DMS114 treated with DMSO at 0.1 percent for 48 hours (cell line): ENCODE results near the gene TAF4.
"Not testable (repeated sequence)": the region's sequence is repeated elsewhere in the genome, so short reads cannot be mapped to it uniquely, and the experiment has no call there.

Experiments
- DNase-seq: peaks from one replicate; lab custom pipeline; 2025; ENCODE audit not compliant: unreplicated experiment; lab: John Stamatoyannopoulos, UW

Gene TAF4

DNA sequence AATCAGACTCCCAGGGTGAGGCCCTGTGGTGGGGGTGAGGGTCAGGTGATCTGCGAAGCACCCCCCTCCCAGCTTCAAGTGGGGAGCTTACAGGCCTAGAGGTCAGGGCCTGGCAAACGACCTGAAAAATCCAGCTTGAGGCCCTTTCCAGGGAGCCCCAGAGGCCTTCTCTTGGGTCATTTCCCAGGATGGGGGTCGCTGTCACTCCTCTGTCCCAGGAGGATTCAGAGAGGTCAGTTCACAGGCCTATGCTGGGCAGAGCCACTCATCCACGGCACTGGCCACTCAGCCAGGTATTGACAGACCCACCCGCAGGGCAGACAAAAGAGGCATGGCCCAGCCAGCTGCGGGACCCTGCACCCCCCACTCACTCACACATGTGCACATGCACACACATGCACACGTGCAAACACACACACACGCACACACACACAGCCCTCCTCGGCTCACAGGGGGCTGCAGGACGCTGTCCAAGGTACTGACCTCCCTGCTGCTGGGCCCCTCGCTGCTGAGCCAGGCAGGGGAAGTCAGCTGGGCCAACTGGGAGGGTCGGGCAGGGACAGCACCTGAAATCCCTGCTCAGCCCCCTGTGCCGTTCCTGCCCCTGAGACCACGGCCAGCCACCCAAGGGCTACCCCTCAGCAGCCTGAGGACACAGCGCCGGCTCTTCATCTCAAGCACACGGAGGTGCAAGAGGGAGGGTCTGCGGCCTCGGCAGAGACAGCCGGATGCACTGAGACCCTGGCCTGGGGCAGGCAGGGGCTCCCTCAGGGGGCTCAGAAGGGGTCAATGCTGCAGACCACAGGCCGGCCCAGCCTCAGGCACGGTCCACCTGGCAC lies 113.8 kb downstream of the TAF4 start:
- DNase-seq = no peak

DNA sequence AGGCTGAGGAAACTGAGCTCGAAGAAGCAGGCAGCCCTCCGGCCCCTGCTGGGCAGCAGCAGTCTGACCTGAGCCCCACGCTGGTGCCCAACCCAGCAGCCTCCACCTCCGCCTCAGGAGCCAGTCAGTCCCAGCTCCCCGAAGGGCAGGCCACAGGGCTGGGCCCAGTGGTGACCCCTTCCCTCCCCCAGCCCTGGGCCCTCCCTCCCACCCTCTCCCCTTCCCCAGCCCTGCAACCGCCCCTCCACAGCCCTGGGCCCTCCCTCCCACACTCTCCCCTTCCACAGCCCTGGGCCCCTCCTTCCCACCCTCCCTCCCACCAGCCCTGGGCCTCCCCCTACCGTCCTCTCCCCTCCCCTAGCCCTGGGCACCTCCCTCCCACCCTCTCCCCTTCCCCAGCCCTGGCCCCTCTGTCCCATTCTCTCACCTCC lies 115.0 kb downstream of the TAF4 start:
- no peak for DNase-seq

GRCh38 chr20:61949714-61950640 lies 115.7 kb downstream of the TAF4 start:
- DNase-seq = no peak

GRCh38 chr20:61949363-61949713 lies 116.3 kb downstream of the TAF4 start:
- no peak for DNase-seq

GRCh38 chr20:61948586-61949362 lies 116.9 kb downstream of the TAF4 start:
- DNase-seq = no peak

- not testable (repeated sequence) for DNase-seq
Observed at GRCh38 chr20:61948056-61948455, 117.6 kb downstream of the TAF4 start.

DNA sequence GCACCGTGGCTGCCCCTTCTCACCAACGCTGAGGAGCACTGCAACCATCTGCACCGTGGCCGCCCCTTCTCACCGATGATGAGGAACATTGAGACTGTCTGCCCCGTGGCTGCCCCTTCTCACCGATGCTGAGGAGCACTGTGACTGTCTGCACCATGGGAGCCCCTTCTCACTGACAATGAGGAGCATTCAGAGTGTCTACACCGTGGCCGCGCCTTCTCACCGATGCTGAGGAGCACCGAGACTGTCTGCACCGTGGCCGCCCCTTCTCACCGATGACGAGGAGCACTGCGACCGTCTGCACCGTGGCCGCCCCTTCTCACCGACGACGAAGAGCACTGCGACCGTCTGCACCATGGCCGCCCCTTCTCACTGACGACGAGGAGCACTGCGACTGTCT lies 120.2 kb downstream of the TAF4 start:
- not testable (repeated sequence) for DNase-seq

DNA sequence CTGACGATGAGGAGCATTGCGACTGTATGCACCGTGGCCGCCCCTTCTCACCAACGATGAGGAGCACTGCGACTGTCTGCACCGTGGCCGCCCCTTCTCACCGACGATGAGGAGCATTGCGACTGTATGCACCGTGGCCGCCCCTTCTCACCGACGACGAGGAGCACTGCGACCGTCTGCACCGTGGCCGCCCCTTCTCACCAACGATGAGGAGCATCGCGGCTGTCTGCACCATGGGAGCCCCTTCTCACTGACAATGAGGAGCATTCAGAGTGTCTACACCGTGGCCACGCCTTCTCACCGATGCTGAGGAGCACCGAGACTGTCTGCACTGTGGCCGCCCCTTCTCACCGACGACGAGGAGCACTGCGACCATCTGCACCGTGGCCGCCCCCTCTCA lies 120.7 kb downstream of the TAF4 start:
- DNase-seq = not testable (repeated sequence)

GRCh38 chr20:61942526-61942925 lies 123.2 kb downstream of the TAF4 start:
- no peak for DNase-seq

DNA sequence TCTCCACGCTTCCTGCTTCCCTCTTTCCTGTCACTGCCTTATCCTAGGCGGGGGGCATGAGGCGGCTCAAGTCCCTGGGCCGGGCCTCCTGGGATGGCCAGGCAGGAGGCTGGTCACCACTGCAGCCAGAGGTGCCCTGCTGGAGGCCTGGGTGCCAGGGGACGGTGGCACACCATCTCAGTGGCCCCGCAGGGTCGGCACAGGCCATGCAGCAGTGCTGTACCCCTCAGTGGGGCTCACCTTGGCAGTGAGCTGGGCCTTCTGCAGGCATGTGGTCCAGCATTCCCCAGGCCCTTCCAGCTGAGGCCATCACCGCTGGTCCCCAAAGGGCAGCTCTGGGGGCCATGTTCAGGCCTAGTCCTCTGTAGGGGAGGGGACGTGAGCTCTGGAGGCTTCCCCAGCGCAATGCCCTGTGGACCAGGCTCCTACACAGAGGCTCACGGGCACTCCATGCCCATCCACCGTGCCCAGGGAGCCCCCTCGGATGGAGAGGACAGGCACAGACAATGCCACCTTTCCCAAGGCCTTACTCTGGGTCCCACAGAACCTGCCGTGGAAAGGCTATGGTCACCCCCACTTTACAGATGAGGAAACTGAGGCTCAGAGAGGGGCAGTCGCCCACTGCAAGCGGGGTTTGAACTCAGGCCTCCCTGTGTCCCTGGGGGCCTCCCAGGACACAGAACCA lies 123.8 kb downstream of the TAF4 start:
- DNase-seq = no peak

DNA sequence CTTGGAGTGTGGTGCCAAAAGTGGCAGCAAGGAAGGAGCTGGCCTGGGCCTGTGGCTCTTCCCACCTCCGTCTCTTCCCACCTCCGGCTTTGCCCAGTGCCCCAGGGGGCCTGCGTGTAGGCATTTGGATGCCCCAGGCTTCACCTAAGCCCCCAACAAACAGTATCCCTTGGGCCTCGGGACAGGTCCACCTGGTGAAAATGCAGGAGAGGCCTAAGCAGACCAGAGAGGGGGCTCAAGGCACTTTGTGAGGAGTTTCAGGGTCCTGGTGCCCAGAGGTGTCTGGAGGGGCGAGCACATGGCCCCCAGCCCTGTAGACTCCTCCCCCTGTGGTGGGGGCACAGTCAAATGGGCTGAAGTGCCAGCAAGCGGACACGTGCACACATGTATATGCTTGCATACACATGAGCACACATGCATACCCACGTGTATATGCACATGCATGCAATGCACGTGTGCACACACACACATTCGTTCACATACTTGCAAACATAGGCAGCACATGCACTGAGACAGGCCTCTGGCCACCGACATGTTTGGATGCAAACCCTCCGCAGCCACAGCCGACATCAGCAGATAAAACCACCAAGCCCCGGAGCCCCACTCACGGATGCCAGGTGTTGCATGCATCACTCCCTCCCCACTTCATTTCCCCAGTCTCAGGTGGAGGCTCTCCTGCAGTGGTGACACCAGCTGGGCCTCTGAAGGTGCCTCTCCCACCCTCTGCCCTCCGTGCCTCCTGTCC lies 124.5 kb downstream of the TAF4 start:
- no peak for DNase-seq

DNA sequence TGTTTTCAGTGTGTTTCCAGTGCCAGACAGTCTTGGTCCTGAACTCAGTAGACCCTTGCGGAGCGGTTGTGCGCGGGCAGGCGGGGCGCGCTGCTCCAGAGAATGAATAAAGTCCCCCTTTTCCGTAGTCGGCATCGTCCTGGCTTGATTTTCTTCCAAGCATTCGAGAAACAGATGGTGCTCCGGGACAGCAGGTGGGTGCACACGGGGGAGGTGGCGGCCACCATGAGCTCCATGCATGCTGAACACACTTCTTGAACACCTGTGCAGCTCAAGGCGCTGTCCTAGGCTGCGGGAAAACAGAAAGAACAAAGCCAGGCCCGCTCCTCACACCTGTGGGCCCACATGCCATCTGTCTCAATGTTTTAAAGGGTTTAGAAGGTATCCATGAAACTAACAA lies 125.2 kb downstream of the TAF4 start:
- DNase-seq = no peak

GRCh38 chr20:61939691-61940360 lies 125.9 kb downstream of the TAF4 start:
- no peak for DNase-seq

- no peak for DNase-seq
Observed at GRCh38 chr20:61938839-61939690, 126.6 kb downstream of the TAF4 start.

DNA sequence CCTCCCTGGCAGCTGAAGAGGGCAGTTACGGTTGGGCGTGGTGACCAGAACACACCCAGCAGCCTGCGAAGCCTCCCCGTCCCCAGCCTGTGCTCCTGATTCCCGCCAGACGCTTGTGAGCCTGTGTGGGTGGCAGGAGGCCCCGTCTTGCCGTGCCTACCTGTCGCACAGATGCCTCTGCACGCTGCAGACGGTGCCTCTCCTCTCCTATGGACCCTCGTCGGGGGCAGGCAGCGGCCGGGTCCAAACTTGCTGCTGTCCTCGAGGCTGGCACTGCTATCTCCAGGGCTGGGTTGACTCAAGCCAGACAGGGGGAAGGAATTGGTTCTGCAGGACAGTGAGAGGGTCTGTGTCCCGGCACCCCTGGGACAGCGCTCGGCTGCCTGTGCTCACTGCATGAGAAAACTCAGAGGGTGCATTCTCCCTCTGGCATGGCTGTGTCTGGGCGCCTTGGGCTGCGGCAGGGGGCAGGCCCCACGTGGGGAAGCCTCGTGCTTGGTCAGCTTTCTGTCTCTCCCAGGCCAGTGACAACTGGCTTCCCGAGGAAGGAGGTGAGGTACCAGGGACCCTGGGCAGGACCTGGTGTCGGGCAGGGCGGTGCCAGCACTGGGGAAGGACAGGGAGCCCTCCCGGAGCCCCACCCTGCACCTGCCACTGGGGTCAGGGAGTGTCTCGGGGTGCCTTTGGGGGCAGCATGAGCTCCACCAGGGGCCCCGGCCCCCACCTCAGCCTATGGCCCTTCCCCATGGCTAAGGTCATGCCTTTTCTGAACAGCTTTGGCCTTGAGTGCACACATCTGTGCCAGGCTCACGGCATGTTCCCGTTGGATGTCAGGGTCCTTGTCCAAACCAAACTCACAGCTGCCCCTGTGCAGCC lies 127.5 kb downstream of the TAF4 start:
- no peak for DNase-seq

DNA sequence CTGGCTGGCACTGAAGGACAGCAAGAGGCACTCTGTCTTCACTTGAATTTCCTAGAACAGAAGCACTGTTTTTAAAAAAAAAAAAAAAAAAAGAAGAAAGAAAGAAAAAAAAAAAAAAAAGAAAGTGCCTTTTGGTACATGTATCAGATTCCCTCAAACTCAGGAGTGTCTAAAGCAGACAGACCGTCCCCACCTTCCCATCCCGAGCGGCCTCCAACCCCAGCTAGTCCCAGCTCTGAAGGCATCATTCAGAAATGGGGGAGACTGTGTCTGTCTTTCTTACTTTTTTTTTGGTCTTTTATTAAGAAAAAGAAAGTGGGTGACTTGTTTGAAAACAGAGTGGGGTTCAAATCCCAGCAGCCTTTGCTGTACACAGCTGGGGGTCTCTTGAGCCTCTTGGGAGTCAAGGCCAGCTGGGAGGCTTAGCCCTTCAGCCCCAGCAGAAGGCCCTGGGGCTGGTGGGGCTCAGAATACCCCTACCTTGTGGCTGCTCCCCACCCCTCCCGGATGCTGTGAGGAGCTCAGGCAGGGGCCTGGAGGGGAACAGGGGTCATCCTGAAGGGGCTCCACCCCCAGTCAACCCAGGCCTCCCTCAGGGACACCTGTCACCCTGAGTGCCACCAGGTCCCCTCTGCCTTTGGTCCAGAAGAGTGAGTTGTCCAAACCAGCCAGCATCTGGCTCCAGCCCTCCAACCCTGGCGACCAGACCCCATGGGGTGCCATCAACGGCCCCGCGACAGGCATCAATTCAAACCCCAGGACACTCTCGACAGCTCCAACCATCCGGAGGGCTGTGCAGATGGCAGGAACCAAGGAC lies 128.3 kb downstream of the TAF4 start:
- no peak for DNase-seq

- no peak for DNase-seq
Observed at GRCh38 chr20:61936701-61937131, 129.0 kb downstream of the TAF4 start.
